ENCODE data around the gene SLC17A7.

DNA sequence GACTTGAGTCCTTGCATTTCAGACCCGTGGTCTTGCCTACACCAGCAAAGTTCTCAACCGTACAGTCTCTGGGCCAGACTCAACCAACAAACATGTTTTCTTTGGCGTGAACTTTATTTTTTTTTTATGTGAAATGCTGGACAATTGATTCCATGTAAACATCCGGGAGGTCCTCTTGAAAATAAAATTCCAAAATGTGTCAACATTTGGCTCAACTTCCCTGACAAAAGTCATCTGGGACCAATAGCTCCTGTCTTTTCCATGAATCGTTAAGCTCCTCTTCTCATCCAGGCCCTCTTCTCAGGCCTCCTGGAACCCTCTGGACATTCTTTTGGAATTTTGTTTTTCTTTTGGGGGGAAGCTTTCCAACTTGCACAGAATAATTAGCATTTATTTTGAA, 14.4 kb upstream of the SLC17A7 start:
- TF ChIP-seq, protein P1, sequence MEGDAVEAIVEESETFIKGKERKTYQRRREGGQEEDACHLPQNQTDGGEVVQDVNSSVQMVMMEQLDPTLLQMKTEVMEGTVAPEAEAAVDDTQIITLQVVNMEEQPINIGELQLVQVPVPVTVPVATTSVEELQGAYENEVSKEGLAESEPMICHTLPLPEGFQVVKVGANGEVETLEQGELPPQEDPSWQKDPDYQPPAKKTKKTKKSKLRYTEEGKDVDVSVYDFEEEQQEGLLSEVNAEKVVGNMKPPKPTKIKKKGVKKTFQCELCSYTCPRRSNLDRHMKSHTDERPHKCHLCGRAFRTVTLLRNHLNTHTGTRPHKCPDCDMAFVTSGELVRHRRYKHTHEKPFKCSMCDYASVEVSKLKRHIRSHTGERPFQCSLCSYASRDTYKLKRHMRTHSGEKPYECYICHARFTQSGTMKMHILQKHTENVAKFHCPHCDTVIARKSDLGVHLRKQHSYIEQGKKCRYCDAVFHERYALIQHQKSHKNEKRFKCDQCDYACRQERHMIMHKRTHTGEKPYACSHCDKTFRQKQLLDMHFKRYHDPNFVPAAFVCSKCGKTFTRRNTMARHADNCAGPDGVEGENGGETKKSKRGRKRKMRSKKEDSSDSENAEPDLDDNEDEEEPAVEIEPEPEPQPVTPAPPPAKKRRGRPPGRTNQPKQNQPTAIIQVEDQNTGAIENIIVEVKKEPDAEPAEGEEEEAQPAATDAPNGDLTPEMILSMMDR (IDR thresholded peaks at IDR 0.05; ENCODE audit: extremely low read depth in 1 of 2, insufficient read depth in 1 of 2, low read depth in 1 of 2, low read length in 2 of 2): no peak
- TF ChIP-seq MYC (IDR thresholded peaks at IDR 0.05; ENCODE audit: low read depth, low read length) (no peak), FOS (IDR thresholded peaks at IDR 0.05; ENCODE audit: borderline replicate concordance, insufficient read depth, low read length) (no peak), POLR2A (IDR thresholded peaks at IDR 0.05; ENCODE audit: low read depth, low read length) (no peak), EZH2 (IDR thresholded peaks at IDR 0.05; ENCODE audit: borderline replicate concordance, low read depth, low read length, severe bottlenecking) (no peak), GATA2 (IDR thresholded peaks at IDR 0.05; ENCODE audit: insufficient read depth, insufficient read length, low read depth, low read length) (no peak)
